K562 (cell line): ENCODE measurements around the gene WEE1. TPM values are rescaled to one million over a fixed set of nuclear protein-coding genes. Genes with fewer than 3 reads are reported as not detected.
A peak's percentile ranks its signal among the peaks of the same experiment; 100 is the strongest.

ENCODE experiments used
- CEBPG ChIP-seq, 3 experiments: fragments of 200-800 bp in 1 of 3; sonication (Bioruptor generic) in 1 of 3; sonication (generic) in 1 of 3; formaldehyde crosslinking in 1 of 3; IDR thresholded peaks in 2 of 3; conservative IDR thresholded peaks in 1 of 3; 2 replicates each; pipeline versions ENCODE4 v1.6.1 to v1.8.0; 2016 to 2022; ENCODE audit warnings: missing compliant biosample characterization in 2 of 3, missing genetic modification characterization in 2 of 3, mild to moderate bottlenecking in 1 of 3, missing genetic modification reagents in 1 of 3
- HDAC2 ChIP-seq: fragments of 450-650 bp; IDR thresholded peaks from 2 replicates; pipeline ENCODE4 v1.6.1; 2016; ENCODE audit warnings: mild to moderate bottlenecking
- POLR3G ChIP-seq: IDR thresholded peaks from 2 replicates; pipeline ENCODE4 v1.6.1; 2011; ENCODE audit not compliant: insufficient read length, insufficient replicate concordance; ENCODE audit errors: extremely low read depth
- RFX5 ChIP-seq: IDR thresholded peaks from 2 replicates; pipeline ENCODE4 v1.6.1; 2011; ENCODE audit warnings: low read depth, mild to moderate bottlenecking, improper control_type of control experiment, low read length
- SMAD1 ChIP-seq: fragments of 150-350 bp; IDR thresholded peaks from 2 replicates; pipeline ENCODE4 v1.6.1; 2014; ENCODE audit warnings: low read length, low read depth; ENCODE audit not compliant: partially characterized antibody
- TFE3 ChIP-seq: fragments of 450-650 bp; formaldehyde crosslinking; IDR thresholded peaks from 2 replicates; pipeline ENCODE4 v1.4.0; 2020; ENCODE audit warnings: mild to moderate bottlenecking, mixed read lengths
- ZBTB11 ChIP-seq, 3 experiments: fragments of 200-800 bp in 1 of 3; fragments of 250-450 bp in 1 of 3; fragments of 450-650 bp in 1 of 3; sonication (Bioruptor Pico) in 1 of 3; sonication (Bioruptor generic) in 1 of 3; formaldehyde crosslinking in 1 of 3; IDR thresholded peaks; 2 replicates each; pipeline versions ENCODE4 v1.6.1 to v1.8.0; 2016 to 2022; ENCODE audit warnings: mild to moderate bottlenecking in 2 of 3, missing genetic modification characterization in 2 of 3, missing compliant biosample characterization in 1 of 3, moderate library complexity in 1 of 3
- ZBTB12 ChIP-seq: fragments of 250-450 bp; sonication (Bioruptor Pico); IDR thresholded peaks from 2 replicates; pipeline ENCODE4 v1.4.0; 2020
- ZNF174 ChIP-seq: fragments of 250-450 bp; sonication (Bioruptor Pico); IDR thresholded peaks from 2 replicates; pipeline ENCODE4 v1.4.0; 2020; ENCODE audit warnings: mild to moderate bottlenecking
- ZNF41 ChIP-seq: fragments of 250-450 bp; sonication (Bioruptor Pico); conservative IDR thresholded peaks from 2 replicates; pipeline ENCODE4 v1.4.0; 2020; ENCODE audit warnings: mild to moderate bottlenecking
- ZNF699 ChIP-seq: fragments of 250-450 bp; sonication (Bioruptor Pico); IDR thresholded peaks from 2 replicates; pipeline ENCODE4 v1.8.0; 2021; ENCODE audit warnings: mild to moderate bottlenecking, moderate library complexity; ENCODE audit not compliant: insufficient replicate concordance
- polyA plus RNA-seq, 8 experiments: library from polyadenylated mRNA; depleted of rRNA in 4 of 8; stranded (reverse) in 5 of 8; unstranded in 3 of 8; fragments of >200 nt; fragmentation: Nextera tagmentation in 2 of 8; fragmentation: Illumina TruSeq in 1 of 8; extraction: Ambion mirVana in 2 of 8; extraction: Trizol in 1 of 8; gene quantifications; 2 replicates each; pipeline versions ENCODE4 v1.2.1 to v1.2.3, GENCODE V29; 2011 to 2014; ENCODE audit warnings: inconsistent platforms in 1 of 8, missing spikeins in 1 of 8
- total RNA-seq, 7 experiments: library from RNA; depleted of rRNA in 6 of 7; stranded (reverse); fragments of >200 nt in 6 of 7; fragmentation: Illumina TruSeq in 2 of 7; extraction: Trizol in 2 of 7; gene quantifications; 2 replicates each; pipeline versions ENCODE4 v1.2.1 to v1.2.3, GENCODE V29; 2011 to 2021; ENCODE audit warnings: low replicate concordance in 1 of 7
- TF ChIP-seq, protein P1 (sequence below): fragments of 150-350 bp; conservative IDR thresholded peaks from 2 replicates; pipeline ENCODE4 v1.6.1; 2014; ENCODE audit warnings: low read length
- TF ChIP-seq, protein P2 (sequence below), 2 experiments: fragments of 450-650 bp; IDR thresholded peaks; 2 replicates each; pipeline ENCODE4 v1.6.1; 2016
- TF ChIP-seq, protein P3 (sequence below): fragments of 250-450 bp; sonication (Bioruptor Pico); IDR thresholded peaks from 2 replicates; pipeline ENCODE4 v1.8.0; 2021; ENCODE audit warnings: moderate library complexity, mild to moderate bottlenecking, inconsistent platforms

Gene WEE1
- total and polyA plus RNA-seq, 9 of the 15 experiments (the other 6 are each of a cell fraction or from before 2014, with no cell fraction given) = 21.9 to 99.0 (median 67.4) TPM

DNA sequence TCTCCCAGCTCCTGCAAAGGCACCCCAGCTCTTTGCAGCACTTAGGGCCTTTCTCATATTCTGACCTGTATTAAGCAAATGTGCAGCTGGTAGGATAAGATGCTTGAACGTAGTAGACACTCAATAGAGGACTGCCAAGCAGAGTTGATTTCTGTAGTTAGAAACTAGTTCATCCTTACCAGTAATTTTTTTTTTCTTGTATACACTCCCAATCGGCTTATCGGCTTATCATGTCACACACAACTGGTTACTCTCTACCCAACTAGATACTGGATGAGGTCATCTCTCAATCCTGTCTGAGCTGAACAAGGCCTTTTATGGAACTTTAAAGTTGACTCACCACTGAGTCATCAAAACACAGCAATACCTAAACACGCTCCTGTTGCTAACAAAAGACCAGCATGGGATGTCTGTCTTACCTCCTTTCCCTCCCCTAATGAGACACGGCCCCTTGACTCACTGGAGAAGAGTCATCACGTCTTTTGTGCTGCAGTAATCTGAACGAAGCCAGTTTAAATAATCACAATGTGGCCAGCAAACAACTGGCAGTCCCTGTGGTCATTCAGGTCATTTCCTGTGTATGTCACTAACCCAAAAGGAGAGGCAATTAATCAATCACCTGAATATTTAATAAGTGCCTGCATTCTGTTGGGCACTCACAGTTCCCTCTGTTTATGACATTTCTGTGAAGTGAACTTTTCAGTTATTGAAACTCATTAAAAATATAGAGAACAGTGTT lies 7.5 kb upstream of the WEE1 start (continued):
- TF ChIP-seq, protein P1, sequence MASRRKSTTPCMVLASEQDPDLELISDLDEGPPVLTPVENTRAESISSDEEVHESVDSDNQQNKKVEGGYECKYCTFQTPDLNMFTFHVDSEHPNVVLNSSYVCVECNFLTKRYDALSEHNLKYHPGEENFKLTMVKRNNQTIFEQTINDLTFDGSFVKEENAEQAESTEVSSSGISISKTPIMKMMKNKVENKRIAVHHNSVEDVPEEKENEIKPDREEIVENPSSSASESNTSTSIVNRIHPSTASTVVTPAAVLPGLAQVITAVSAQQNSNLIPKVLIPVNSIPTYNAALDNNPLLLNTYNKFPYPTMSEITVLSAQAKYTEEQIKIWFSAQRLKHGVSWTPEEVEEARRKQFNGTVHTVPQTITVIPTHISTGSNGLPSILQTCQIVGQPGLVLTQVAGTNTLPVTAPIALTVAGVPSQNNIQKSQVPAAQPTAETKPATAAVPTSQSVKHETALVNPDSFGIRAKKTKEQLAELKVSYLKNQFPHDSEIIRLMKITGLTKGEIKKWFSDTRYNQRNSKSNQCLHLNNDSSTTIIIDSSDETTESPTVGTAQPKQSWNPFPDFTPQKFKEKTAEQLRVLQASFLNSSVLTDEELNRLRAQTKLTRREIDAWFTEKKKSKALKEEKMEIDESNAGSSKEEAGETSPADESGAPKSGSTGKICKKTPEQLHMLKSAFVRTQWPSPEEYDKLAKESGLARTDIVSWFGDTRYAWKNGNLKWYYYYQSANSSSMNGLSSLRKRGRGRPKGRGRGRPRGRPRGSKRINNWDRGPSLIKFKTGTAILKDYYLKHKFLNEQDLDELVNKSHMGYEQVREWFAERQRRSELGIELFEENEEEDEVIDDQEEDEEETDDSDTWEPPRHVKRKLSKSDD = no peak
- TF ChIP-seq, protein P2, sequence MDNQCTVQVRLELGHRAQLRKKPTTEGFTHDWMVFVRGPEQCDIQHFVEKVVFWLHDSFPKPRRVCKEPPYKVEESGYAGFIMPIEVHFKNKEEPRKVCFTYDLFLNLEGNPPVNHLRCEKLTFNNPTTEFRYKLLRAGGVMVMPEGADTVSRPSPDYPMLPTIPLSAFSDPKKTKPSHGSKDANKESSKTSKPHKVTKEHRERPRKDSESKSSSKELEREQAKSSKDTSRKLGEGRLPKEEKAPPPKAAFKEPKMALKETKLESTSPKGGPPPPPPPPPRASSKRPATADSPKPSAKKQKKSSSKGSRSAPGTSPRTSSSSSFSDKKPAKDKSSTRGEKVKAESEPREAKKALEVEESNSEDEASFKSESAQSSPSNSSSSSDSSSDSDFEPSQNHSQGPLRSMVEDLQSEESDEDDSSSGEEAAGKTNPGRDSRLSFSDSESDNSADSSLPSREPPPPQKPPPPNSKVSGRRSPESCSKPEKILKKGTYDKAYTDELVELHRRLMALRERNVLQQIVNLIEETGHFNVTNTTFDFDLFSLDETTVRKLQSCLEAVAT (IDR thresholded peaks at IDR 0.05) = peak; percentile 31 to 81; a peak in 2 of 4 replicates
- TF ChIP-seq CEBPG (CRISPR knock-in tag; IDR thresholded peaks at IDR 0.05) (no peak; the same call in 1 of the 2 replicates), CEBPG (tag; conservative IDR thresholded peaks at IDR 0.05 in 1 of 2, IDR thresholded peaks at IDR 0.05 in 1 of 2) (no peak; a peak in 1 of 4 replicates), RFX5 (peak; percentile 59; the same call in 1 of the 2 replicates), POLR3G (no peak), ZNF699 (CRISPR knock-in tag) (no peak), SMAD1 (peak; percentile 86), ZNF174 (CRISPR knock-in tag) (no peak), TFE3 (CRISPR knock-in tag) (no peak), ZNF41 (CRISPR knock-in tag) (no peak), HDAC2 (peak; percentile 73), ZBTB12 (CRISPR knock-in tag) (0 out of 2 replicates have a peak, but pooled peaks have one; percentile 4), ZBTB11 (CRISPR knock-in tag; IDR thresholded peaks at IDR 0.05) (peak in 1 of 3 experiments; percentile 80; a peak in 2 of 6 replicates)
- TF ChIP-seq, protein P3, sequence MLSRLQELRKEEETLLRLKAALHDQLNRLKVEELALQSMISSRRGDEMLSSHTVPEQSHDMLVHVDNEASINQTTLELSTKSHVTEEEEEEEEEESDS (CRISPR knock-in tag) = no peak
